H1 (cell line): ENCODE data around the gene URB2. TPM values are rescaled to one million over a fixed set of nuclear protein-coding genes. Genes with fewer than 3 reads are reported as not detected.

ENCODE experiments used
- CTCF ChIA-PET: fragments of 300-600 bp; sonication (Branson Sonifier 250); formaldehyde crosslinking; loops from one replicate; lab custom pipeline; 2021; ENCODE audit not compliant: partially characterized antibody; lab: Charles Lee
- POLR2A ChIA-PET: fragments of 300-600 bp; sonication (Branson Sonifier 250); formaldehyde crosslinking; loops from one replicate; lab custom pipeline; 2021; ENCODE audit warnings: inconsistent platforms; ENCODE audit not compliant: partially characterized antibody; lab: Charles Lee
- DNase-seq, 2 experiments: peaks; one replicate each; pipeline versions ENCODE4 v3.0.0 to v3.0.0-alpha.2; 2010 to 2022; ENCODE audit warnings: low spot score in 2 of 2, low read depth in 1 of 2, mixed read lengths in 1 of 2
- FAIRE-seq: peaks from 2 replicates; lab custom pipeline; 2011; peaks lifted over from hg19 to GRCh38; lab: Jason Lieb, UNC
- H2AFZ ChIP-seq: 2 replicates; pipeline ENCODE4 v1.8.1; 2012; ENCODE audit warnings: low read length, inconsistent platforms
- H2AK5ac ChIP-seq: 2 replicates; pipeline ENCODE4 v1.6.1; 2013; ENCODE audit warnings: low read depth, low read length
- H2BK120ac ChIP-seq: replicated peaks from 2 replicates; pipeline ENCODE3; 2013; ENCODE audit warnings: low read depth, low read length, inconsistent platforms
- H2BK12ac ChIP-seq: 2 replicates; pipeline ENCODE4 v1.6.1; 2013; ENCODE audit warnings: low read depth, low read length
- H2BK15ac ChIP-seq: 2 replicates; pipeline ENCODE4 v1.6.1; 2013; ENCODE audit warnings: low read length
- H2BK20ac ChIP-seq: 2 replicates; pipeline ENCODE4 v1.6.1; 2013; ENCODE audit warnings: low read length
- H2BK5ac ChIP-seq: 2 replicates; pipeline ENCODE4 v1.6.1; 2013; ENCODE audit warnings: low read depth, low read length
- H3K14ac ChIP-seq: 2 replicates; pipeline ENCODE4 v1.6.1; 2013; ENCODE audit warnings: inconsistent platforms; ENCODE audit not compliant: insufficient read length
- H3K18ac ChIP-seq: 2 replicates; pipeline ENCODE4 v1.6.1; 2013; ENCODE audit warnings: low read length; ENCODE audit errors: extremely low read depth
- H3K23ac ChIP-seq: 2 replicates; pipeline ENCODE4 v1.6.1; 2013; ENCODE audit warnings: inconsistent platforms; ENCODE audit not compliant: insufficient read length
- H3K23me2 ChIP-seq: 2 replicates; pipeline ENCODE4 v1.6.1; 2013; ENCODE audit warnings: low read depth, low read length
- H3K27ac ChIP-seq: 2 replicates; pipeline ENCODE4 v1.6.1; 2011; ENCODE audit warnings: low read depth, low read length, inconsistent platforms
- H3K27me3 ChIP-seq, 4 experiments: replicated peaks in 1 of 4; 1 replicate in 1 of 4; 2 replicates in 3 of 4; pipeline versions ENCODE4 v1.6.1 to v1.8.1; 2011 to 2013; ENCODE audit warnings: low read length in 3 of 4, mild to moderate bottlenecking in 3 of 4, inconsistent platforms in 2 of 4, mixed read lengths in 2 of 4, moderate library complexity in 1 of 4; ENCODE audit not compliant: control insufficient read depth in 3 of 4, insufficient read depth in 3 of 4; ENCODE audit errors: extremely low read depth in 1 of 4
- H3K36me3 ChIP-seq, 4 experiments: 2 replicates each; pipeline versions ENCODE4 v1.6.1 to v1.8.1; 2011 to 2013; ENCODE audit warnings: mild to moderate bottlenecking in 4 of 4, low read length in 3 of 4, moderate library complexity in 2 of 4, control low read depth in 1 of 4, inconsistent platforms in 1 of 4; ENCODE audit not compliant: insufficient read depth in 4 of 4, control insufficient read depth in 2 of 4
- H3K4ac ChIP-seq: replicated peaks from 2 replicates; pipeline ENCODE3; 2013; ENCODE audit warnings: low read length, low read depth, mixed read lengths, inconsistent platforms; ENCODE audit not compliant: insufficient read length
- H3K4me1 ChIP-seq, 4 experiments: replicated peaks in 1 of 4; 1 replicate in 1 of 4; 2 replicates in 3 of 4; pipeline versions ENCODE4 v1.6.1 to v1.8.1; 2011 to 2013; ENCODE audit warnings: low read length in 3 of 4, inconsistent platforms in 2 of 4, mixed read lengths in 1 of 4; ENCODE audit not compliant: insufficient read depth in 4 of 4, control insufficient read depth in 3 of 4
- H3K4me2 ChIP-seq, 2 experiments: 2 replicates each; pipeline versions ENCODE4 v1.6.1 to v1.8.1; 2011 to 2013; ENCODE audit warnings: low read depth in 2 of 2, low read length in 2 of 2, control low read depth in 1 of 2, inconsistent platforms in 1 of 2, mild to moderate bottlenecking in 1 of 2; ENCODE audit not compliant: insufficient read depth in 1 of 2
- H3K4me3 ChIP-seq, 4 experiments: fragments of 200-600, 300-600 bp in 1 of 4; sonication (generic), shearing (Covaris generic), sonication (Bioruptor Twin) in 1 of 4; 2 replicates each; pipeline versions ENCODE4 v1.5.1 to v1.8.1; 2011 to 2016; ENCODE audit warnings: low read length in 4 of 4, low read depth in 3 of 4, control low read depth in 2 of 4, inconsistent platforms in 2 of 4, mild to moderate bottlenecking in 2 of 4, mixed read lengths in 1 of 4, moderate library complexity in 1 of 4; ENCODE audit not compliant: insufficient read depth in 2 of 4; ENCODE audit errors: extremely low read depth in 1 of 4
- H3K56ac ChIP-seq: replicated peaks from 2 replicates; pipeline ENCODE3; 2013; ENCODE audit warnings: low read depth, mild to moderate bottlenecking, mixed read lengths, low read length, inconsistent platforms; ENCODE audit not compliant: insufficient read length
- H3K79me1 ChIP-seq: 2 replicates; pipeline ENCODE4 v1.6.1; 2013; ENCODE audit warnings: low read depth, low read length, control low read depth
- H3K79me2 ChIP-seq, 2 experiments: 2 replicates each; pipeline versions ENCODE4 v1.6.1 to v1.8.1; 2012 to 2013; ENCODE audit warnings: low read length in 2 of 2, mild to moderate bottlenecking in 2 of 2, inconsistent platforms in 1 of 2; ENCODE audit not compliant: insufficient read depth in 2 of 2, control insufficient read depth in 1 of 2
- H3K9ac ChIP-seq, 4 experiments: replicated peaks in 1 of 4; 1 replicate in 1 of 4; 2 replicates in 3 of 4; pipeline versions ENCODE4 v1.6.1 to v1.8.1; 2011 to 2013; ENCODE audit warnings: low read depth in 3 of 4, low read length in 3 of 4, control low read depth in 2 of 4, mild to moderate bottlenecking in 2 of 4, moderate library complexity in 2 of 4, inconsistent platforms in 1 of 4; ENCODE audit errors: extremely low read depth in 1 of 4
- H3K9me3 ChIP-seq, 2 experiments: 2 replicates each; pipeline versions ENCODE4 v1.6.1 to v1.8.1; 2012 to 2013; ENCODE audit warnings: mild to moderate bottlenecking in 2 of 2, moderate library complexity in 2 of 2, control low read depth in 1 of 2, inconsistent platforms in 1 of 2, low read depth in 1 of 2, low read length in 1 of 2, mixed read lengths in 1 of 2; ENCODE audit not compliant: insufficient read depth in 2 of 2
- H4K20me1 ChIP-seq, 2 experiments: replicated peaks in 1 of 2; 2 replicates each; pipeline versions ENCODE3 to v1.8.1; 2011 to 2013; ENCODE audit warnings: inconsistent platforms in 2 of 2, low read length in 2 of 2, mild to moderate bottlenecking in 1 of 2; ENCODE audit not compliant: insufficient read depth in 2 of 2, control insufficient read depth in 1 of 2
- H4K5ac ChIP-seq: 2 replicates; pipeline ENCODE4 v1.6.1; 2013; ENCODE audit warnings: low read length, low read depth, mixed read lengths, inconsistent platforms; ENCODE audit not compliant: insufficient read length
- H4K8ac ChIP-seq: 2 replicates; pipeline ENCODE4 v1.8.0; 2013; ENCODE audit warnings: mild to moderate bottlenecking, moderate library complexity, low read length, inconsistent platforms; ENCODE audit not compliant: insufficient read depth; ENCODE audit errors: extremely low read depth
- H4K91ac ChIP-seq: replicated peaks from 2 replicates; pipeline ENCODE3; 2013; ENCODE audit warnings: low read length, mixed read lengths, inconsistent platforms; ENCODE audit not compliant: insufficient read length
- CBX8 ChIP-seq: fragments of 300-800, 300-1000 bp; sonication (generic); IDR thresholded peaks from 2 replicates; pipeline ENCODE4 v1.7.1; 2016; ENCODE audit warnings: low read depth, low read length, borderline replicate concordance
- CEBPB ChIP-seq: IDR thresholded peaks from 2 replicates; pipeline ENCODE4 v1.6.1; 2012; ENCODE audit warnings: low read depth, low read length
- CTBP2 ChIP-seq: IDR thresholded peaks from 2 replicates; pipeline ENCODE4 v1.7.0; 2011; ENCODE audit warnings: borderline replicate concordance, mild to moderate bottlenecking, moderate library complexity, mixed read lengths, low read length; ENCODE audit not compliant: insufficient read depth, insufficient read length
- E2F6 ChIP-seq: IDR thresholded peaks from 2 replicates; pipeline ENCODE4 v1.6.1; 2012; ENCODE audit warnings: inconsistent platforms
- EZH2 ChIP-seq: fragments of 200-600 bp; sonication (generic); IDR thresholded peaks from 2 replicates; pipeline ENCODE4 v1.7.1; 2012; ENCODE audit warnings: low read depth, mild to moderate bottlenecking, moderate library complexity, low read length, inconsistent platforms; ENCODE audit not compliant: severe bottlenecking
- GTF2F1 ChIP-seq: IDR thresholded peaks from 2 replicates; pipeline ENCODE4 v1.6.1; 2012; ENCODE audit warnings: low read depth, low read length, improper control_type of control experiment, borderline replicate concordance
- JUND ChIP-seq: IDR thresholded peaks from 2 replicates; pipeline ENCODE4 v1.6.1; 2011; ENCODE audit warnings: mild to moderate bottlenecking, improper control_type of control experiment, low read length
- MAFK ChIP-seq: IDR thresholded peaks from 2 replicates; pipeline ENCODE4 v1.6.1; 2012; ENCODE audit warnings: low read depth, mild to moderate bottlenecking, improper control_type of control experiment, low read length
- POLR2A ChIP-seq, 2 experiments: IDR thresholded peaks; 1 replicate in 1 of 2; 2 replicates in 1 of 2; pipeline ENCODE4 v1.6.1; 2011; ENCODE audit warnings: low read depth in 2 of 2, low read length in 2 of 2, mild to moderate bottlenecking in 2 of 2; ENCODE audit errors: control extremely low read depth in 1 of 2
- RNF2 ChIP-seq: fragments of 200-900, 300-1000 bp; sonication (generic); IDR thresholded peaks from 2 replicates; pipeline ENCODE4 v1.7.1; 2016; ENCODE audit warnings: borderline replicate concordance, low read depth, mild to moderate bottlenecking, antibody characterized with exemption, low read length; ENCODE audit not compliant: poor library complexity, severe bottlenecking; ENCODE audit errors: missing control alignments
- TCF12 ChIP-seq: IDR thresholded peaks from 2 replicates; pipeline ENCODE4 v1.6.1; 2011; ENCODE audit warnings: low read depth, mild to moderate bottlenecking, low read length
- TEAD4 ChIP-seq: IDR thresholded peaks from 2 replicates; pipeline ENCODE4 v1.6.1; 2012; ENCODE audit warnings: low read depth, low read length, inconsistent platforms, mixed read lengths
- ZNF274 ChIP-seq: IDR thresholded peaks from 2 replicates; pipeline ENCODE4 v1.7.0; 2012; ENCODE audit warnings: low read length, borderline replicate concordance; ENCODE audit errors: extremely low read depth
- WGBS, 2 experiments: shearing (Covaris generic) in 1 of 2; methylation state at CpG; one replicate each; pipeline versions ENCODE4 v1.1.6 to v1.1.7; 2013 to 2015; ENCODE audit warnings: low lambda C conversion rate in 2 of 2, mixed read lengths in 2 of 2, inconsistent platforms in 1 of 2, low coverage in 1 of 2, missing lambda C conversion rate in 1 of 2; ENCODE audit not compliant: insufficient replicate concordance in 2 of 2, insufficient coverage in 1 of 2, insufficient read length in 1 of 2; ENCODE audit errors: extremely low coverage in 1 of 2, missing lambda C conversion rate in 1 of 2; 5-methylcytosine and 5-hydroxymethylcytosine counted together
- polyA plus RNA-seq, 7 experiments: library from polyadenylated mRNA; depleted of rRNA in 3 of 7; stranded (reverse) in 5 of 7; unstranded in 2 of 7; fragments of >200 nt in 5 of 7; fragments of 200-250 nt in 2 of 7; gene quantifications; 1 replicate in 5 of 7; 2 replicates in 1 of 7; 4 replicates in 1 of 7; pipeline versions ENCODE4 v1.2.1 to v1.2.3, GENCODE V29; 2011 to 2013; ENCODE audit warnings: missing spikeins in 2 of 7, mixed read lengths in 2 of 7
- total RNA-seq: library from RNA; stranded (reverse); fragmentation: NEBNext Ultra II Directional; extraction: Animal tissue kit (Norgen Biotek cat#: 25700); gene quantifications from 2 replicates; pipeline ENCODE4 v1.2.1, GENCODE V29; 2021

URB2 gene
- total and polyA plus RNA-seq, 2 of the 8 experiments (the other 6 are each of a cell fraction or from before 2014, with no cell fraction given): 13.7 to 33.0 TPM

DNA sequence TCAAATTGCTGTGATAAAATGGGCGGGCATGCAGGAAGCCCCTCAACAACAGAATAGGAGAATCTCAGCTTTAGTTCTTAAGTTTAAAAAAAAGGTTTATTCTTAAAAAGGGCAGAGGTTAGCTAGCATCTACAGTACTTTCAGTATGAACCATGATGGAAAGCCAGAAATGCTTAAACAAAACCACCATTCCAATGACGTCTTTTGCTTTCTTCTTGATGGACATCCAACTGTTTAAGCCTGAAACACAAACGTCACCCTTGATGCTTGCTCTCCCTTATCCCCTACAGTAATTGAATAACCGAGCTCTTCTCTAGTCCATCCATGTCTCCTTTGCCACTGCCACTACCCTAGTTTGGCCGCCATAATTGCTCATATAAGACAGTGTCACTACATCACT, 25.8 kb upstream of the URB2 start:
- no peaks in the 10 kb centered on the region; the same call in 1 of the 2 replicates for H3K79me1 ChIP-seq
- peaks cover 0 to 20% (median 12%) of the 10 kb centered on the region in 4 experiments; a peak in 6 of 8 replicates for H3K36me3 ChIP-seq
- H4K20me1 ChIP-seq: peaks cover 0 to 4% of the 10 kb centered on the region in 2 experiments
- H2AK5ac ChIP-seq: no peak overlapping the region
- no peak overlapping the region for H2BK20ac ChIP-seq
- 0 out of 4 replicates have a peak, but pooled peaks cover 0 to 3% of the 10 kb centered on the region in 2 experiments for H3K79me2 ChIP-seq
- no peak overlapping the region for H3K27ac ChIP-seq
- H2BK5ac ChIP-seq: no peak overlapping the region
- H4K8ac ChIP-seq: no peak overlapping the region
- no peaks in the 10 kb centered on the region for H3K9me3 ChIP-seq
- H3K23me2 ChIP-seq: no peaks in the 10 kb centered on the region
- ChIA-PET POLR2A (no interaction called here), CTCF (interaction anchor here (0.6 kb wide), 1 partner anchor 66 kb away, joined by 4 read pairs; no protein-coding TSS in a partner anchor)
- H2BK120ac ChIP-seq: no peak overlapping the region
- no peak overlapping the region for H4K91ac ChIP-seq
- DNase-seq (no peak), FAIRE-seq (peak; percentile 32)
- H3K4me3 ChIP-seq: no peak overlapping the region
- no peak overlapping the region for H3K4ac ChIP-seq
- H3K9ac ChIP-seq: no peak overlapping the region
- no peak overlapping the region for H3K4me2 ChIP-seq
- no peak overlapping the region for H3K56ac ChIP-seq
- no peak overlapping the region for H4K5ac ChIP-seq
- no peak overlapping the region for H2BK12ac ChIP-seq
- no peak overlapping the region for H3K14ac ChIP-seq
- H2AFZ ChIP-seq: no peak overlapping the region
- 93% methylated on average over 5 of the region's 5 CpGs; no CpG with 5 or more reads in 1 of the 2 experiments for WGBS, 2 experiments
- H3K23ac ChIP-seq: no peak overlapping the region
- peaks cover 0 to 3% (median 2%) of the 10 kb centered on the region in 4 experiments; a peak in 1 of 7 replicates for H3K4me1 ChIP-seq
- H2BK15ac ChIP-seq: no peak overlapping the region
- no peak overlapping the region for H3K18ac ChIP-seq
- H3K27me3 ChIP-seq: no peaks in the 10 kb centered on the region
- no peak for TF ChIP-seq CEBPB
- TF ChIP-seq MAFK: no peak
- no peak for TF ChIP-seq E2F6
- TF ChIP-seq RNF2: no peak
- no peak for TF ChIP-seq TCF12
- TF ChIP-seq CBX8: no peak
- no peak for TF ChIP-seq EZH2
- no peak for TF ChIP-seq GTF2F1
- TF ChIP-seq JUND: no peak
- no peak for TF ChIP-seq POLR2A (IDR thresholded peaks at IDR 0.05; ENCODE audit: control extremely low read depth in 1 of 2, low read depth in 2 of 2, low read length in 2 of 2)
- no peak for TF ChIP-seq ZNF274
- TF ChIP-seq CTBP2: no peak
- no peak for TF ChIP-seq TEAD4
